ENCODE measurements around the gene LRRC10B.

The LRRC10B gene

DNA sequence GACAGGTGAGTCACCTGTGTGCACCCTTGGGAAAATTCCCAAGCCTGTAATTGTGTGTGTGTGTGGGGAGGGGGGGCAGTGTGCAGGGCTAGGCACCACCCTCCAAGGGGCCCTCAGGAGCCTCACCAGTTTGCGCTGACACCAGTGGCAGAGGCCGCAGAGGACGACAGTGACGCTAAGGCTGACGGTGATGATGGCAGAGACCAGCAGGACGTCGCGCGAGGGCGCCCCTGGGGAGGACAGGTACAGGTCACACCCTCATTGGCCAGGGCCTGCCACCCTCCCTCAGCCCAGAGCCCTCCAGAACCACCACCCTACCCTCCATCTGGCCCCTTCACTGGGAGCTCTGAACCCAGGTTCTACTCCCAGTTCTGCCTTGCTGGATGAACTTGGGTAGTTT, 47.4 kb downstream of the LRRC10B start:
- no peak overlapping the region for H3K4me3 ChIP-seq (ENCODE audit: low read length in 2 of 2)
- H3K27me3 ChIP-seq (ENCODE audit: control insufficient read depth in 1 of 2, insufficient read depth in 2 of 2, low read length in 2 of 2) = peaks cover 45 to 48% of the 10 kb centered on the region in 2 donors
- no peak overlapping the region for H3K9ac ChIP-seq (ENCODE audit: low read length in 2 of 2)
- no peak overlapping the region for H3K27ac ChIP-seq (ENCODE audit: low read length)
- H3K36me3 ChIP-seq (ENCODE audit: control insufficient read depth in 2 of 2, insufficient read depth in 2 of 2, low read length in 2 of 2) = no peaks in the 10 kb centered on the region
- H3K9me3 ChIP-seq (ENCODE audit: control insufficient read depth in 2 of 2, low read length in 2 of 2) = no peaks in the 10 kb centered on the region
- H3K4me1 ChIP-seq (ENCODE audit: control insufficient read depth, insufficient read depth, low read length) = peaks cover 8% of the 10 kb centered on the region

GRCh38 chr11:61556621-61557020, 48.1 kb downstream of the LRRC10B start:
- H3K27ac ChIP-seq (ENCODE audit: low read length) = no peak overlapping the region
- peaks cover 43% of the 10 kb centered on the region in 2 donors for H3K27me3 ChIP-seq (ENCODE audit: control insufficient read depth in 1 of 2, insufficient read depth in 2 of 2, low read length in 2 of 2)

More at GRCh38 chr11:61556621-61557020, 48.1 kb downstream of the LRRC10B start:
- H3K36me3 ChIP-seq (ENCODE audit: control insufficient read depth in 2 of 2, insufficient read depth in 2 of 2, low read length in 2 of 2) = no peaks in the 10 kb centered on the region
- H3K4me3 ChIP-seq (ENCODE audit: low read length in 2 of 2) = no peak overlapping the region
- no peaks in the 10 kb centered on the region for H3K9me3 ChIP-seq (ENCODE audit: control insufficient read depth in 2 of 2, low read length in 2 of 2)
- H3K4me1 ChIP-seq (ENCODE audit: control insufficient read depth, insufficient read depth, low read length) = peaks cover 8% of the 10 kb centered on the region
- no peak overlapping the region for H3K9ac ChIP-seq (ENCODE audit: low read length in 2 of 2)

Measured in stomach smooth muscle (tissue), 2 donors.